ENCODE results near the gene IFI27L2.

DNA sequence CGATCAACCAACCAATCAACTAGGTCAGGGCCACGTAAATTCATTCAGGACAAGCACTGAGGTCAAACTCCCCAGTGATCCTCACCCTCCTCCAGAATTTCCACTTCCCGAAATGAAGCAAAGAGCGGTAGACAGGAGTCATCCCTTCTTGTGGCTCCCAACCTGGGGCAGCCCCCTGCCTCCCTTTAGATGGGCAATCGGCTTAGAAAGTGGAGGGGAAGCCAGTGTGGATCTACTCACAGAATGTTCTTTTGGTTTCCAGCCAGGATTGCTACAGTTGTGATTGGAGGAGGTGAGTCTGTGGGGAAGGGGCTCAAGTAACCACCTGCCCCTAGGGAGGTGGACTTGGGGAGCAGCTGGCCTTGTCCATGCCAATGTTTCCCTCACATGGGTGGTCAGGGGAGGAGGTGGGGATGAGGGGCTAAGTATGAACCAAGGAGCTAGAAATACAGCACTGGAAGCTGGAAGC, 14.8 kb downstream of the IFI27L2 start:
- TF ChIP-seq, protein P1, sequence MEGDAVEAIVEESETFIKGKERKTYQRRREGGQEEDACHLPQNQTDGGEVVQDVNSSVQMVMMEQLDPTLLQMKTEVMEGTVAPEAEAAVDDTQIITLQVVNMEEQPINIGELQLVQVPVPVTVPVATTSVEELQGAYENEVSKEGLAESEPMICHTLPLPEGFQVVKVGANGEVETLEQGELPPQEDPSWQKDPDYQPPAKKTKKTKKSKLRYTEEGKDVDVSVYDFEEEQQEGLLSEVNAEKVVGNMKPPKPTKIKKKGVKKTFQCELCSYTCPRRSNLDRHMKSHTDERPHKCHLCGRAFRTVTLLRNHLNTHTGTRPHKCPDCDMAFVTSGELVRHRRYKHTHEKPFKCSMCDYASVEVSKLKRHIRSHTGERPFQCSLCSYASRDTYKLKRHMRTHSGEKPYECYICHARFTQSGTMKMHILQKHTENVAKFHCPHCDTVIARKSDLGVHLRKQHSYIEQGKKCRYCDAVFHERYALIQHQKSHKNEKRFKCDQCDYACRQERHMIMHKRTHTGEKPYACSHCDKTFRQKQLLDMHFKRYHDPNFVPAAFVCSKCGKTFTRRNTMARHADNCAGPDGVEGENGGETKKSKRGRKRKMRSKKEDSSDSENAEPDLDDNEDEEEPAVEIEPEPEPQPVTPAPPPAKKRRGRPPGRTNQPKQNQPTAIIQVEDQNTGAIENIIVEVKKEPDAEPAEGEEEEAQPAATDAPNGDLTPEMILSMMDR (conservative IDR thresholded peaks at IDR 0.05; ENCODE audit: low read length): no peak
- TF ChIP-seq EZH2phosphoT487 (IDR thresholded peaks at IDR 0.05; ENCODE audit: borderline replicate concordance, low read depth, low read length): no peak
